Trophoblast cell (in vitro differentiated cells and primary cell): ENCODE measurements around the gene NOM1.

ENCODE experiments used
- DNase-seq, 2 donors: peaks; one replicate each; pipeline ENCODE4 v3.0.0-alpha.2; 2016
- H2AFZ ChIP-seq: 2 replicates; pipeline ENCODE4 v1.6.1; 2013; ENCODE audit warnings: low read length, moderate library complexity, mild to moderate bottlenecking; ENCODE audit not compliant: insufficient read depth, poor library complexity
- H2AK5ac ChIP-seq: 2 replicates; pipeline ENCODE4 v1.6.1; 2013; ENCODE audit warnings: mild to moderate bottlenecking, low read length
- H2BK120ac ChIP-seq: 2 replicates; pipeline ENCODE4 v1.6.1; 2013; ENCODE audit warnings: low read length, mild to moderate bottlenecking, moderate library complexity; ENCODE audit not compliant: insufficient read depth, poor library complexity
- H2BK12ac ChIP-seq: 2 replicates; pipeline ENCODE4 v1.6.1; 2013; ENCODE audit warnings: mild to moderate bottlenecking, low read length, moderate library complexity
- H2BK5ac ChIP-seq: 2 replicates; pipeline ENCODE4 v1.6.1; 2013; ENCODE audit warnings: low read length, low read depth, moderate library complexity, mild to moderate bottlenecking; ENCODE audit not compliant: poor library complexity
- H3K14ac ChIP-seq: 2 replicates; pipeline ENCODE4 v1.6.1; 2013; ENCODE audit warnings: mild to moderate bottlenecking, low read length
- H3K18ac ChIP-seq: 2 replicates; pipeline ENCODE4 v1.6.1; 2013; ENCODE audit warnings: mild to moderate bottlenecking, low read length
- H3K23ac ChIP-seq: 2 replicates; pipeline ENCODE4 v1.6.1; 2013; ENCODE audit warnings: low read length
- H3K27ac ChIP-seq: 2 replicates; pipeline ENCODE4 v1.5.1; 2013; ENCODE audit warnings: low read depth, mild to moderate bottlenecking, inconsistent platforms, low read length, moderate library complexity
- H3K27me3 ChIP-seq: 2 replicates; pipeline ENCODE4 v1.6.1; 2013; ENCODE audit warnings: inconsistent platforms, mild to moderate bottlenecking, low read length, moderate library complexity; ENCODE audit not compliant: insufficient read depth
- H3K36me3 ChIP-seq, 2 experiments: 1 replicate in 1 of 2; 2 replicates in 1 of 2; pipeline ENCODE4 v1.6.1; 2013; ENCODE audit warnings: low read length in 2 of 2, mild to moderate bottlenecking in 2 of 2, moderate library complexity in 1 of 2; ENCODE audit not compliant: insufficient read depth in 2 of 2, control insufficient read depth in 1 of 2
- H3K4ac ChIP-seq: 2 replicates; pipeline ENCODE4 v1.6.1; 2013; ENCODE audit warnings: low read depth, mild to moderate bottlenecking, low read length, moderate library complexity
- H3K4me1 ChIP-seq, 2 experiments: 1 replicate in 1 of 2; 2 replicates in 1 of 2; pipeline ENCODE4 v1.6.1; 2013; ENCODE audit warnings: low read length in 2 of 2, mild to moderate bottlenecking in 2 of 2, moderate library complexity in 1 of 2; ENCODE audit not compliant: insufficient read depth in 2 of 2, control insufficient read depth in 1 of 2
- H3K4me2 ChIP-seq: 2 replicates; pipeline ENCODE4 v1.6.1; 2013; ENCODE audit warnings: inconsistent platforms, mild to moderate bottlenecking, low read length, moderate library complexity
- H3K4me3 ChIP-seq: 2 replicates; pipeline ENCODE4 v1.5.1; 2013; ENCODE audit warnings: mild to moderate bottlenecking, low read depth, low read length, inconsistent platforms
- H3K79me1 ChIP-seq: one replicate; pipeline ENCODE4 v1.6.1; 2013; ENCODE audit warnings: low read length
- H3K79me2 ChIP-seq: 2 replicates; pipeline ENCODE4 v1.6.1; 2013; ENCODE audit warnings: low read length, mild to moderate bottlenecking; ENCODE audit not compliant: control insufficient read depth, insufficient read depth, poor library complexity
- H3K9ac ChIP-seq: 2 replicates; pipeline ENCODE4 v1.6.1; 2013; ENCODE audit warnings: mild to moderate bottlenecking, low read length
- H3K9me3 ChIP-seq: 2 replicates; pipeline ENCODE4 v1.6.1; 2013; ENCODE audit warnings: low read depth, mild to moderate bottlenecking, control low read depth, inconsistent platforms, low read length; ENCODE audit not compliant: insufficient read depth
- H4K12ac ChIP-seq: 2 replicates; pipeline ENCODE4 v1.6.1; 2013; ENCODE audit warnings: low read depth, mild to moderate bottlenecking, low read length, moderate library complexity
- H4K8ac ChIP-seq: 2 replicates; pipeline ENCODE4 v1.6.1; 2013; ENCODE audit warnings: low read depth, mild to moderate bottlenecking, low read length, moderate library complexity
- H4K91ac ChIP-seq: one replicate; pipeline ENCODE4 v1.6.1; 2013; ENCODE audit warnings: low read depth, mild to moderate bottlenecking, low read length, moderate library complexity
- WGBS: extraction: QIAGEN DNeasy Blood & Tissue Kit; methylation state at CpG from one replicate; pipeline ENCODE4 v1.1.7; 2013; ENCODE audit warnings: missing lambda C conversion rate; ENCODE audit not compliant: insufficient read length, insufficient coverage; ENCODE audit errors: extremely low coverage; 5-methylcytosine and 5-hydroxymethylcytosine counted together

The NOM1 gene

GRCh38 chr7:156941393-156942182, 7.9 kb upstream of the NOM1 start:
- Histone ChIP-seq H3K18ac (no peak overlapping the region), H4K91ac (no peak overlapping the region), H2BK12ac (no peak overlapping the region), H4K8ac (no peak overlapping the region), H2AFZ (no peak overlapping the region), H3K9me3 (peaks cover 9% of the 10 kb centered on the region), H2AK5ac (no peak overlapping the region), H3K79me2 (no peaks in the 10 kb centered on the region), H3K4ac (no peak overlapping the region), H3K79me1 (no peaks in the 10 kb centered on the region), H2BK5ac (no peak overlapping the region), H3K36me3 (no peaks in the 10 kb centered on the region), H3K23ac (no peak overlapping the region), H3K14ac (no peak overlapping the region), H3K27me3 (no peaks in the 10 kb centered on the region), H3K4me2 (no peak overlapping the region), H3K27ac (no peak overlapping the region), H4K12ac (no peak overlapping the region), H3K4me1 (no peaks in the 10 kb centered on the region), H2BK120ac (no peak overlapping the region), H3K9ac (no peak overlapping the region), H3K4me3 (peak overlapping the region; percentile 60)
- DNase-seq, result no peak
- 100% methylated on average over 8 of the region's 92 CpGs for WGBS

- DNase-seq, result no peak
- no peak overlapping the region for H2BK5ac ChIP-seq
- no peak overlapping the region for H3K4ac ChIP-seq
- no peaks in the 10 kb centered on the region for H3K79me1 ChIP-seq
- no peak overlapping the region for H3K18ac ChIP-seq
- H2BK12ac ChIP-seq, result no peak overlapping the region
- H3K23ac ChIP-seq, result no peak overlapping the region
- H2AFZ ChIP-seq, result no peak overlapping the region
- no peak overlapping the region for H3K4me3 ChIP-seq
- no peak overlapping the region for H4K8ac ChIP-seq
- H4K12ac ChIP-seq, result no peak overlapping the region
- peaks cover 9% of the 10 kb centered on the region for H3K9me3 ChIP-seq
- H3K27me3 ChIP-seq, result no peaks in the 10 kb centered on the region
- H3K79me2 ChIP-seq, result no peaks in the 10 kb centered on the region
- no peaks in the 10 kb centered on the region for H3K4me1 ChIP-seq
- H3K36me3 ChIP-seq, result no peaks in the 10 kb centered on the region
- H4K91ac ChIP-seq, result no peak overlapping the region
- no peak overlapping the region for H3K9ac ChIP-seq
- no CpG with 5 or more reads among the region's 24 CpGs for WGBS
- no peak overlapping the region for H3K14ac ChIP-seq
- no peak overlapping the region for H2AK5ac ChIP-seq
- no peak overlapping the region for H2BK120ac ChIP-seq
- H3K27ac ChIP-seq, result no peak overlapping the region
- H3K4me2 ChIP-seq, result no peak overlapping the region
These were observed 6.8 kb upstream of the NOM1 start for GRCh38 chr7:156942708-156943090.

GRCh38 chr7:156943091-156944041, 6.1 kb upstream of the NOM1 start:
- Histone ChIP-seq H4K8ac (no peak overlapping the region), H3K9ac (no peak overlapping the region), H3K4me1 (no peaks in the 10 kb centered on the region), H3K4me3 (no peak overlapping the region), H2BK120ac (no peak overlapping the region), H3K4ac (no peak overlapping the region), H2BK5ac (no peak overlapping the region), H3K79me1 (no peaks in the 10 kb centered on the region), H4K12ac (no peak overlapping the region), H3K27me3 (no peaks in the 10 kb centered on the region), H3K36me3 (no peaks in the 10 kb centered on the region), H3K79me2 (no peaks in the 10 kb centered on the region), H3K14ac (no peak overlapping the region), H2AK5ac (no peak overlapping the region), H3K27ac (no peak overlapping the region), H2BK12ac (no peak overlapping the region), H3K23ac (no peak overlapping the region), H3K9me3 (peaks cover 9% of the 10 kb centered on the region), H3K4me2 (no peak overlapping the region), H3K18ac (no peak overlapping the region), H4K91ac (no peak overlapping the region), H2AFZ (no peak overlapping the region)
- peak in 1 of 2 donors; percentile 6 for DNase-seq
- WGBS, result no CpG with 5 or more reads among the region's 36 CpGs

- Histone ChIP-seq H4K8ac (no peak overlapping the region), H2BK5ac (no peak overlapping the region), H3K9ac (no peak overlapping the region), H2AK5ac (no peak overlapping the region), H3K27ac (no peak overlapping the region), H3K79me2 (peaks cover 3% of the 10 kb centered on the region), H3K27me3 (no peaks in the 10 kb centered on the region), H3K4me1 (no peaks in the 10 kb centered on the region), H3K23ac (no peak overlapping the region), H3K14ac (no peak overlapping the region), H3K79me1 (peaks cover 4% of the 10 kb centered on the region), H2BK12ac (no peak overlapping the region), H2BK120ac (no peak overlapping the region), H2AFZ (no peak overlapping the region), H3K9me3 (peaks cover 9% of the 10 kb centered on the region), H3K4ac (no peak overlapping the region), H4K91ac (no peak overlapping the region), H3K18ac (no peak overlapping the region), H3K36me3 (no peaks in the 10 kb centered on the region), H3K4me2 (no peak overlapping the region), H4K12ac (no peak overlapping the region), H3K4me3 (no peak overlapping the region)
- no peak for DNase-seq
- WGBS, result no CpG with 5 or more reads among the region's 9 CpGs
These were observed 4.6 kb upstream of the NOM1 start for GRCh38 chr7:156944876-156945275.
